ENCODE measurements around the gene CERT1. TPM values are rescaled to one million over a fixed set of nuclear protein-coding genes. Genes with fewer than 3 reads are reported as not detected.
"Not testable (repeated sequence)": the region's sequence is repeated elsewhere in the genome, so short reads cannot be mapped to it uniquely, and the experiment has no call there.

The CERT1 gene
- total RNA-seq, 2 experiments from 2014 or later, result 33.9 to 39.3 TPM

- POLR2A ChIA-PET, result interaction anchor here (1.0 kb wide), 1 partner anchor 571 kb away, joined by 3 read pairs; no protein-coding TSS in a partner anchor
- Mint-ChIP-seq H3K27ac (peak overlapping the region; percentile 3), H3K27me3 (no peaks in the 10 kb centered on the region), H3K36me3 (peaks cover 9% of the 10 kb centered on the region), H3K9me3 (no peaks in the 10 kb centered on the region), H3K4me1 (peaks cover 26% of the 10 kb centered on the region), H3K4me3 (no peak overlapping the region)
- ATAC-seq (ENCODE audit: low read depth) (no peak), DNase-seq (no peak)
These were observed 173.0 kb downstream of the CERT1 start for GRCh38 chr5:75338408-75338807.

- DNase-seq (peak; percentile 68), ATAC-seq (ENCODE audit: low read depth) (no peak)
- Mint-ChIP-seq H3K4me1 (peaks cover 26% of the 10 kb centered on the region), H3K36me3 (peaks cover 9% of the 10 kb centered on the region), H3K27me3 (no peaks in the 10 kb centered on the region), H3K9me3 (no peaks in the 10 kb centered on the region), H3K27ac (no peak overlapping the region), H3K4me3 (no peak overlapping the region)
- POLR2A ChIA-PET, result interaction anchor here (0.8 to 1.9 kb wide), 15 partner anchors 8 to 838 kb away, joined by 3 to 23 read pairs (median 6); partner anchors contain the start of genes ANKRD31, CERT1, GCNT4 and GFM2
These were observed 173.9 kb downstream of the CERT1 start for GRCh38 chr5:75337366-75338021.

- no peak within 1 kb of the TSS for H3K27ac Mint-ChIP-seq
- POLR2A ChIA-PET, result interaction anchor here (0.7 to 1.9 kb wide), 17 partner anchors 8 to 839 kb away, joined by 3 to 23 read pairs (median 5); partner anchors contain the start of genes ANKRD31, CERT1, GCNT4 and GFM2
- H3K9me3 Mint-ChIP-seq, result no peaks in the 10 kb centered on the region
- no peaks in the 10 kb centered on the region for H3K27me3 Mint-ChIP-seq
- peaks cover 26% of the 10 kb centered on the region for H3K4me1 Mint-ChIP-seq
- DNase-seq, result peak; percentile 92
- peaks cover 9% of the 10 kb centered on the region for H3K36me3 Mint-ChIP-seq
- H3K4me3 Mint-ChIP-seq, result no peak within 1 kb of the TSS
- ATAC-seq (ENCODE audit: low read depth), result peak; percentile 98
These were observed 174.7 kb downstream of the CERT1 start, which contains the start of gene HMGCR for GRCh38 chr5:75336615-75337336. Gene HMGCR, plus strand, starts transcription at chr5:75337220. Its CDS starts 5,386 bp downstream, at chr5:75342606.

GRCh38 chr5:75335952-75336614 is 175.3 kb downstream of the CERT1 start:
- DNase-seq, result no peak
- H3K4me1 Mint-ChIP-seq, result peaks cover 21% of the 10 kb centered on the region
- POLR2A ChIA-PET, result interaction anchor here (0.7 to 1.9 kb wide), 7 partner anchors 99 to 748 kb away, joined by 3 to 23 read pairs (median 5); partner anchors contain the start of genes ANKRD31, GCNT4 and POC5
- no peak overlapping the region for H3K4me3 Mint-ChIP-seq
- no peaks in the 10 kb centered on the region for H3K27me3 Mint-ChIP-seq
- no peak overlapping the region for H3K27ac Mint-ChIP-seq
- H3K36me3 Mint-ChIP-seq, result peaks cover 9% of the 10 kb centered on the region
- no peak for ATAC-seq (ENCODE audit: low read depth)
- no peaks in the 10 kb centered on the region for H3K9me3 Mint-ChIP-seq

- Mint-ChIP-seq H3K4me3 (no peak overlapping the region), H3K27ac (no peak overlapping the region)
- POLR2A ChIA-PET, result no interaction called here
These were observed 175.9 kb downstream of the CERT1 start for GRCh38 chr5:75335486-75335885.

GRCh38 chr5:75334413-75334812 is 177.0 kb downstream of the CERT1 start:
- H3K36me3 Mint-ChIP-seq; H3K27me3 Mint-ChIP-seq; ATAC-seq (ENCODE audit: low read depth); H3K4me3 Mint-ChIP-seq; DNase-seq; H3K9me3 Mint-ChIP-seq; POLR2A ChIA-PET; H3K27ac Mint-ChIP-seq: not testable (repeated sequence)
- H3K4me1 Mint-ChIP-seq, result peaks cover 12% of the 10 kb centered on the region

More at GRCh38 chr5:75335486-75335885, 175.9 kb downstream of the CERT1 start:
- Mint-ChIP-seq H3K9me3 (no peaks in the 10 kb centered on the region), H3K36me3 (peaks cover 6% of the 10 kb centered on the region), H3K4me1 (peaks cover 18% of the 10 kb centered on the region), H3K27me3 (no peaks in the 10 kb centered on the region)
- DNase-seq (no peak), ATAC-seq (ENCODE audit: low read depth) (no peak)

- H3K4me3 Mint-ChIP-seq; H3K27me3 Mint-ChIP-seq; H3K9me3 Mint-ChIP-seq; H3K36me3 Mint-ChIP-seq; POLR2A ChIA-PET; H3K27ac Mint-ChIP-seq; DNase-seq; ATAC-seq (ENCODE audit: low read depth); H3K4me1 Mint-ChIP-seq: not testable (repeated sequence)
These were observed 177.7 kb downstream of the CERT1 start for GRCh38 chr5:75333759-75334158.

GRCh38 chr5:75331095-75332090 is 180.0 kb downstream of the CERT1 start:
- DNase-seq (no peak), ATAC-seq (ENCODE audit: low read depth) (no peak)
- H3K27me3 Mint-ChIP-seq, result no peaks in the 10 kb centered on the region
- no peak overlapping the region for H3K27ac Mint-ChIP-seq
- H3K9me3 Mint-ChIP-seq, result no peaks in the 10 kb centered on the region
- POLR2A ChIA-PET, result no interaction called here
- H3K4me1 Mint-ChIP-seq, result no peaks in the 10 kb centered on the region
- no peaks in the 10 kb centered on the region for H3K36me3 Mint-ChIP-seq
- no peak overlapping the region for H3K4me3 Mint-ChIP-seq

GRCh38 chr5:75330404-75330803 is 181.0 kb downstream of the CERT1 start:
- ATAC-seq (ENCODE audit: low read depth) (no peak), DNase-seq (no peak)
- Mint-ChIP-seq H3K27ac (no peak overlapping the region), H3K36me3 (no peaks in the 10 kb centered on the region), H3K27me3 (no peaks in the 10 kb centered on the region), H3K9me3 (no peaks in the 10 kb centered on the region), H3K4me3 (no peak overlapping the region), H3K4me1 (peaks cover under 1% of the 10 kb centered on the region)
- POLR2A ChIA-PET, result no interaction called here

Other genes starting within 250 kb of the CERT1 start
- gene HMGCR, start 174.4 kb downstream of the CERT1 start, total RNA-seq, result 10 to 100 TPM; 55.2 to 63.9 TPM
- gene POLK, start 262 bp upstream of the CERT1 start, total RNA-seq, result 10 to 100 TPM; 27.6 to 29.8 TPM
- gene ANKDD1B, start 99.8 kb upstream of the CERT1 start, total RNA-seq, result under 1 TPM; 0.26 to 0.28 TPM
- 10 to 100 TPM; 16.8 to 23.0 TPM for gene POC5, start 205.8 kb upstream of the CERT1 start, total RNA-seq